HG02938 (cell line): ENCODE data around the gene SH3GL3.

Experiments
- ATAC-seq: cut with Tn5 transposase; IDR thresholded peaks from one replicate; pipeline ENCODE4 v1.9.1; 2021; ENCODE audit warnings: mild to moderate bottlenecking, moderate library complexity; ENCODE audit not compliant: unreplicated experiment

Gene SH3GL3

DNA sequence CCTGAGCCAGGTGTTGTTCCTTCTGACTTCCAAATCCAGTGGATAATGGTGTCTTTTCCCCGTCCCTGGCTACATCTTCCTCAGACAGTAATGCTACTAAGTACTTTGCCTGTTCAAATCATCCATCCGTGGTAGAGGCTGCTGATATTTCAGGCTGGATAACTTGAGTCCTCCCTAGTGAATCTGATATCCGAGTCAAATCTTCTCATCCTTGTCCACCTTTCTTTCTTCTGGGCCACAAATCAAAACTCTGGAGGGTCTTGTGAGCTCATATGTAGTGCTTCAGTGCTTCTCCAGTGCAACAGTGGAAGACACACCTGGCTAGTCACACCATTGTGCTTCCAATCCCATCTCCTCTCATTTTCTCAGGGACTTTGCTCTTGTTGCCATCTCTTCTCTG lies 11.2 kb downstream of the SH3GL3 start:
- no peak for ATAC-seq

DNA sequence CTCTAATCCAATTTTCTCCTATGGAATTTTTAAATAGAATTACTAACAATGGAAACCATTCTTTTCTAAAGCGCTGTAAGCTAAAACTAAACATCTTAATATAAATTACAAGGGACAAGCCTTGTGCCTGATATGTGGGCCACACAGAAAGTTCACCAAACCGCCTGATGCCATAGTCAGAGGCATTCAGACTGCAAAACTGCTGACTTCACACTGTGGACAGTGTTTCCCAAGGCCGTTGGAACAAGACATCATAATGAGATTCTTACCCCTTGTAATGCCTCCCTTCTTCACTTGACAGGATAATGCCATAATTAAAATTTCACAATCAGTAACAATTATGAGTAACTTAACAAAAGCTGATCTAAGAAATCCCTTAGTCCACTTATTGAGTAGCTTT lies 14.9 kb downstream of the SH3GL3 start:
- no peak for ATAC-seq

DNA sequence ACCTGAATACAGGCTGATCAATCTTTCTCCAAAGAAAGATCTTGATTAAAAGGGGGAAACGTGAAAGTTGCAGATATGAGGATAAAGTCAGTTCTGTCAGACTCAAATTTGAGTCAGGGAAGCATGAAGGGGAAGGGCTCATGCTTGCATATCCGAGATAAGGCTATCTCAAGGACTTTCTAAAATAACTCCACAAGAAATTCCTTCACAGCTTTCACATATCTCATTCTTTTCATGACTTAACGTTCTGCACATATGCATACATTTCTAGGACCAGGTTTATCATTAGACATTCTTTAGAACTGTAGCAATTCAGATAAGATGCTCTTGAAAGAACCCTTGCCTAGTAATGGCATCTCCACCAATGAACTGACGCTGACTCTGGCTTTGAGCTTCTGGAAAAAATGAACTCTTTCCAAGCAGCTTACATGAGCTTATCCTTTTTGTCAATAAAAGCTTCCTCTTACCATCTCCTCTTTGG lies 15.9 kb downstream of the SH3GL3 start:
- no peak for ATAC-seq

DNA sequence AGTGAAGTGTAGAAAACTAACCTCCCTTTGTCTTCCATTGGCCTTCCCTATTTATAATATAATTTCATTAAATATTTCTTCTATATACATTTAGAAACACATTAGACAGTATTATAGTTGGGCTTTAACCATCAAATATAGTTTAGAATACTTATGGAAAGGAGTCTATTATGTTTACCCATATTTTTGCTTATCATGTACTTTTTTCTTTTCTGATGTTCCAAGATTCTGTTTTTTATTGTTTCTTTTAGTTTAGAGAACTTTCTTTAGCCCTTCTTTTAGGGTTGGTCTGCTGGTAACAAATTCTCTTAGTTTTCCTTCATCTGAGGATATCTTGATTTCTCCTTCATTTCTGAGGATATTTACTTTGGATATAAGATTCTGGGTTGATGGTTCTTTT lies 23.7 kb downstream of the SH3GL3 start:
- ATAC-seq = no peak

DNA sequence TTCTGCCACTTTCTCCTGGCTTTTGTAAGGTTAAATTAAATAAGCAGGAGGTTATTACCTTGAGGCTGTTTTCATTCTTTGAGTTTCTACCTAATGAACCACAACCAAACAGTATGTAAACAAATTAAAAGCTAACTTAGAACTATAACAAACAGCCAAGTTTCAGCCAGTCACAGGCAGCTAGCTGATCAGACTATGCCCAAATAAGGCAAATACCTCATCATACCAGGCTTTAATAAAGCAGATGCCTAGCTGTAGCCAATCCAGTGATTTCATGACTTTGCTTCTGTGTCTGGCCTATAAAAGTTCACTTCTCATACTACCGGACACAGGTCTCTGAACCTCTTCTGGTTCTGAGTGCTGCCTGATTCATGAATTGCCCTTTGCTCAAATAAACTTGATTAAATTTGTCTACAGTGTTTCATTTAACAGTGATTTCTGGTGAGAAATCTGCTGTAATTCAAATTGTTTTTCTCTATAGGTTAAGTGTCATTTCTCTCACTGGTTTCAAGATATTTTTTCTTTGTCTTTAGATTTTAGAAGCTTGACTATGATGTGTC lies 24.2 kb downstream of the SH3GL3 start:
- ATAC-seq = no peak

DNA sequence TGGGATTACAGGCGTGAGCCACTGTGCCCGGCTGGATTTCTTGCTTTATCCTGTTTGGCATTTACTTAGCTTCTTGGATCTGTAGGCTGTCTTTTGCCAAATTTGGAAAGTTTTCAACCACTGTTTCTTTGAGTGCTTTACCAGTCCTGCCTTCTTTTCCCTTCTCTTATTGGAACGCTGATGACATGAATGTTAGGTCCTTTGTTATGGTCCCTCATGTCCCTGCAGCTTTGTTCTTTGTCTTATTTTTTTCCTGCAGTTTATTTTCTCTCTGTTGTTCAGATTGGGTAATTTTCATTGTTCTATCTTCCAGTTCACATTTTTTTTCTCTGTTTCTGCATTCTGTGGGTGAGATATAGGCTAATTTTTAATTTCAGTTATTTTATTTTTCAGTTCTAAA lies 25.0 kb downstream of the SH3GL3 start:
- ATAC-seq = no peak

DNA sequence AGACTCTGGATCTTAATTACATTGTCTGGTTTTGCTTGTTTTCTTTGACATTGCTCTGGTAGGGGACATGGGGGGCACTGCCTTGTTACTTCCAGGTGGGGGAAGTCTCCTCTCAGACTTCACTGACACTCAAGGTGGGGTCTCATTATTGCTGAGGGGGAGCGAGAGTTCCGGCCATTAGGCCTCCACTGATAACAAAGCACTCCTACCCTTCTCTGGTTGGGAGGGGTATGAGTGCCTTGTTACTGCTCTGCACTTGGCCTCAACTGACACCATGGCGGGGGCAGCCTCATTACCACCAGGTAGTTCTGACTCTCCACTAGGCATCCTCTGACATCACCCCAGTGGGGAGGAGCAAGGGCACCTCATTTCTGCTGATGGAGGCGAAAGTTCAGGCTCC lies 25.7 kb downstream of the SH3GL3 start:
- no peak for ATAC-seq

DNA sequence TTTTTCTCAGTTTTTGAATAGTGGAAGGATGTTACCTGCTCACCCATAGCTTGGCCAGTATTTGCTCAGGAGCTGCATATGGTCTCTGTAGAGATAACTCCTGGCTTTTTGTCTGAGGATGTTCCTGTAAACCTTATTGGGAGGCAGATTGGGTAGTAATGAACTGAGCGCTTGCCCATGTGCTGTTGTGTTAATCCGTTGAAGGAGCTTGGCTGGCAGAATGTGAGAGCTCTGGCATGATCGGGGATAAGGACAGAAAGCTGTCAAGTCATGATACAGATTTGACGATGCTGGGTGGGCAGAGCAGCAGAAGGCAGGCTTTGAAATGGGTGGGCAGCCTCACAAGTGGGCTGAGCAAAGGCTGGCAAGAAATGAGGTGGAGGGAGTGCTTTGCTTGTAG lies 27.4 kb downstream of the SH3GL3 start:
- no peak for ATAC-seq

DNA sequence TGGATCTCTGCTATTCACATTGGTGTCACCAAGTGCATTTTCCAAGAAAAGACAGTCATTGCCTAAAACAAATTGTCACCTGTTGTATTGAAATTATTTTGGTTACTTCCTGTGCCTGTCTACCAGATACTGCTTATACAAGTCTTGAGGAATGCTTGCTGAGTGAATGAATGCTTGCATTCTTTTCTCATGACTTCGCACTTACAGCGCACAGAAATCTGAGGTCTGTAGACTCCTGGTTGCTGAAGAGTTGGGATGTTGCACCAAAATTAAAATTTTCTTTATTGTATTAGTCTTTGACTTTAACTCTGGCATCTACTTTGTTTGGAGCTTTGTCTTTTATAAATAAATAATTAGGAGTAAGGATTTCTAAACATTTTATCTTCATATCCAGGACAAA lies 28.4 kb downstream of the SH3GL3 start:
- ATAC-seq = no peak

DNA sequence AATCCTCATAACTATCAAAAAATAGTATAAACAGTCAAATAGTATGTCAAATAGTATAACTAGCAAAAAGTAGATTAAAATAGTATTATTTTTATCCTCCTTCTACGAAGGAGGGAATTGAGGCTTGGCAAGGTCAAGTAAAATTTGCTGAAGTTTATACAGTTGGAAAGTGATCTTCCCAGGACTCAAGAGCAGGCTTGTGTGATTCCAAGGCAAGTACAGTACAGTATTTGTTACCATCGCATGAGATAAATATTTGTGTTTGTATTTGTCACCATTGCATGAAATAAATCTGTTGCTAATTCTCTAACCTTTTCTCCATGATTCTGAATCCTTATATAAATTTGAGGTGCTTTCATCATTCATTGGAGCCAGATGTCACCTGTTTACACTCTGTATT lies 28.9 kb downstream of the SH3GL3 start:
- ATAC-seq = no peak

DNA sequence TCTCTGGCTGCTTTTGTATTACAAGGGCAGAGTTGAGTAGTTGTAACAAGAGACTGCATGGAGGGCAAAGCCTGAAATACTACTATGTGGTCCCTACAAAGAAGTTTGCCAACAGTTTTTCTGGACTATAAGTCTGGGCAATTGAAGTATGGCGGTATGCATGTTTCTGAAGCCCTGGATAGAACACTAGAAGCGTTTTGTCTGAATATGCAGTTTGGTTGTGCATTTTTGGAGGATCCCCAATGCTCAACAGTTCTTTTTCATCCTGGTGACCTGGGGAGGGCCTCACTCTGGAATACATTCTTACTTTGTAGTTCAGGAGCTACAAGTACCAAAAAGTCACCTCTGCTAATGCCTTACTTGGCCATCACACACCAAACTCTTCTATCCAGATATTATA lies 29.6 kb downstream of the SH3GL3 start:
- no peak for ATAC-seq

DNA sequence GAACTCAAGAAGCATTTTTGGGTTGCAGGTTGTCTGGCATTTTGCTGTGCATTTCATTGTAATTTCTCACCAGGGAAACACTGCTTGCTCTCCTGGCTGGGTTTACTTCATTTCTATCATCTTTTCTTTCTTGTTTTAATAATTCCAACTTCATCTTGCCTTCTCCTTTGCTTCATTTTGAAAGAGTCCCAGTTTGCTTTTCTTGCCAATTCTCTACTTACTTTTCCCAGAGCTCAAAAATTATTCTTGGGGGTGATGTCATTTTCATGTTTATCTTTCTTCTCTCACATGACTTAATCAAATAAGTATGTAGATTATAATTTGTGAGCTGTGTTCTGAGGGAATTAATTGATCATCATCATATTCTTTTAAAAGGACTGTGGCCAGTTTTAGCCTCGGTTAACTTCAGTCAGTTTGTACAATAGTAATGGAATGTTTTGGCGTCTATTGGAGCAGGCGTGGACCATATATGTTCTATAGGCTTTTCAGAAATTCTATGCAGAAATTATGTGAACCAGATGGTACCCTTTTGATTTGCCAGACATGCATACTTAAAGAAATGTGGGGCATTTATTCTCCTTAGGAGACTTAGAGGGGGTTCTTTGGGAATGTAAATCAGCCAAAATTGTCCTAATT lies 30.1 kb downstream of the SH3GL3 start:
- ATAC-seq = no peak

DNA sequence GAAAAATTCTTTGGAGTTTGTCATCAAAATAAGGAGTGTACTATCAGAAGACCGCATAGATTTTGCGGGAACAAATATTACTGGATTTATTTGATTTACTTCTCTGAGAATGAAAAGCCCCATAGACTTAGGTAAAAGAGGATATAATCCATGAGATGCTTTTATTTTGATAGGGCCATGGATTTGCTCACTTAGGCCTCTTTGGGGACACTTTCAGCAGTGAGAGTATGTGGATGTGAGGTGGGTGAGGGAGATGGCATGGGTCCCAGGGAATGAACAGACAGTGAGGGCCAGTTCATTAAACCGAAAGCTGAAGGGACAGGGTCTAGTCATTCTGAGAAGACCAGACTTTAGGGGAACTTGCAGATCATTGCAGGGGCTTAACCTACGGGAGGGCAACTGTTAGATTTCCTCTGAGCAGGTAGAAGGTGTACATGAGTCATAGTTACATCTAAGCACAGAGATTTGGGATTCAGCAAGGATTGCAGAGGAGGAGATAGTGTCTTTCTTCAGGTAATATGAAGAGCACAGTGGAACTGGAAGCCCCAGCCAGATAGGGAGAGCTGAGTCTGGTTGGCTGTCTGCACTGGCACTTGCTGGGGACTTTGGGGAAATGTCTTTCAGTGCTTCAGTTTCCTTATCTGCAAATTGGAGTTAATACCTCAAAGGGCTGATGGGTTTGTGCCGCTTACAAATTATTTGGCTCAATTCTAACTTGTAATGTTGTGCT lies 30.8 kb downstream of the SH3GL3 start:
- no peak for ATAC-seq

DNA sequence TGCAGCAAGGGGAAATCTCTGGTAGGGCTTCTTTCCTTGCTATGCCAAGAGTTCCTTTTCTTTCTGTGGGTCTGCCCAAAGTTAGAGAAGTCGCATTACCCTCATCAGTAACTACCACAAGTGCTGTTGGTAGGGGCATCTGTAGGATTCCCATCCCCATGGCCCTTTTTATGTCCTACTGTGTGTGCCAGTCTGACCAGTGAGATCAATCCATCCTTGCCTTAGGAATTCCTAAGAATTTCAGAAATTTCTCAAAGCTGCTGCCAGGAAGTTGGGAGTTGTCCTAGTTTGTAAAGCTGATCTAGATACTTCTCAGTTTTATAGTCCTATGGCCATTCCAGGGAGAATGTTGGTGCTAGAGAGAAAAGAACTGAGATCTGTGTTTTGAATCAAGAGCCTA lies 36.5 kb downstream of the SH3GL3 start:
- ATAC-seq = no peak

DNA sequence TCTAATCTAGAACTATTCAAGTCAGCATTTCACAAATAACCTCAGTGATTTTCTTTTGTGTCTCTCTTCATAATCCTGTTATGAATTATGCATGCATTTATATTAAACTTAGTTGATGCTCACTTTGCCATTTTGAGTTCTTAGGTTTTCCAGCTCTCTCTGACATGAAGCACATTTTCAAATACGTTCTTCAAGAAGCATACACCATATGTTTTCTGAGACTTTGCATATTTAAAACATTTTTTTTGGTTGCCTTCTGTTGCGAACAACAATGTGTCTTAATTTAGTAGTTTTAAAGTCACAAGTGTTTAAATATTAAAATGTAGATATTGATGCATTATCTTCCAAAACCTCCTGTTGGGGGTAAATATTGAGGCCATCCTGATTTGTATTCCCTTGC lies 37.5 kb downstream of the SH3GL3 start:
- no peak for ATAC-seq

DNA sequence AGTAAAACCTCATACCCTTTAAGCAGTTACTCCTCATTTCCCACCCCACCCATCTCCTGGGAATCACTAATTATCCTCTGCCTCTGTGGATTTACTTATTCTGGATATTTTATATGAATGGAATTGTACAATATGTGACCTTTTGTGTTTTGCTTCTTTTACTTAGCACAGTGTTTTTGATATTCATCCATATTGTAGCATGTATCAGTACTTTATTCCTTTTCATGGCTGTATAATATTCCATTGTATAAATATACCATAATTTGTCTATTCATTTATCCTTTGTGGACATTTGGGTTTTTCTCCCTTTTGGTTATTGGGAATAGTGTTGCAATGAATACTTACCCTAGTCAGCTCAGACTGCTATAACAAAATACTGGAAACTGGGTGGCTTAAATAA lies 39.2 kb downstream of the SH3GL3 start:
- ATAC-seq = no peak

DNA sequence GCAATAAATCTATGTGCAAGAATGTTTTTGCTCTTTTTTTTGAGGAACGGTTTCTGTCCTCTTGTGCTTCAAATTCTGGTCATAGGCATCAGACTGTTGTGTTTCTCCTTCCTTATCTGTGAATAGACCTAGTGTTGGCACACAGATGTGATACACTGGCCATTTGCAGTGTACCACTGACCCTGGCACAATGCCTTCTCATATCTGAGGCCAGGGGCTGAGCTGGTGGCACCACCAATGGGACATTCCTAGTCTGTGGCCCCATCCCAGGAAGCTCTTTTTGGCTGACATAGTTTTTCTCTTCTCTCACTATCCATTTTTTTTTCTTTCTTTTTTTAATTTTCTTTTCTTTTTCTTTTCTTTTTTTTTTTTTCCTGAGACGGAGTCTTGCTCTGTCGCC lies 40.4 kb downstream of the SH3GL3 start:
- ATAC-seq = no peak

DNA sequence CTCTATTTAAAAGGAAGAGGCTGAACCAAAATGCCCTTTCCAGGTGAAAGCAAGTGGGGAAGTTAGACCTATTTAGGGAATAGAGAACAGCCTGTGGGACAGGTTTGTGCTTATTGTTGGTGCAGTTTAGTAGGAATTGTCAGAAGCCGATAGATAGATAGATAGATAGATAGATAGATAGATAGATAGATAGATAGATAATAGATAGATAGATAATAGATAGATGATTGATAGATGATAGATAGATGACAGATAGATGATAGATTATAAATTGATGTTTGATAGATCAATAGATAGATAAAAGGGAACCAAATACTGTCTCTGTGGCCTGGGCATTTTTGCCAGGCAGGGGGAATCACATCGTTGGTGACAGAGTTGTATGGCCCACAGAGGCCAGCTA lies 42.5 kb downstream of the SH3GL3 start:
- no peak for ATAC-seq

DNA sequence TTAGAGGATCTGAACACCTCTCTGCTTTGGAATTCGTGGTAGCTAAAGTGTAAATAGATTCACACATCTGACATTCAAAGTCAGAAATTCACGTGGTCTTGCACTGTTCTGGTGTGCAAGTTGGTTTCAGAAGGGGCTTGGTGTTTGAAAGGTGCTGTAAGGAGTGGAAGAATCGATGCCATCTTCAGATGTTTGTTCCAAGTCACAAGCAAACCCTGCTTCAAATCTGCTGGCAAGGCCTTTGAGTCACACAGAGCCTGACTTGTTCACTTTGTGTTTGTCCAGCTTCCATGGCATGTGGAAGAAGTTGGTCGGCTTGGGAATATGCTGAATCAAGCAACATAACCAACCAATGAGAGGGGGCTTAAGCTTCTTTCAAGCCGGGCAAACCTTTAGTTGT lies 44.3 kb downstream of the SH3GL3 start:
- no peak for ATAC-seq

DNA sequence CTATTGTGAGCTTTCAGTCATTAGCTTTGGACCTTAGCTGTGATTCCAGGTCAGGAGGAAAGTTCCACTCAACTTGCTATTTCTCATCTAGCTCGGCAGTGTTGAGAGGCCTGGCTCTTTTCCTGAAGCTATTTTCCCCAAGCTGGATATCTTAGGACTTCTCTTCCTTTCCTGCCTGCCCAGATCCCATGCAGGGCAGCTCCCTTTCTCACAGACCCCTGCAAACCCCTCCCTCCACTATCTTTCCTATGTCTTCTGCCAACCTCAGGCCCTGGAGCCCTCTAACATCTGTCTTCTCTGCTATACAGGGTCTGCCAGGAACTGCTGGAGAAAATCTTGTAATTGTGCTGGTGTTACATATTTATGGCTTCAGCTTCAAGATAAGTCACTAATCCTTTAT lies 49.6 kb downstream of the SH3GL3 start:
- no peak for ATAC-seq

DNA sequence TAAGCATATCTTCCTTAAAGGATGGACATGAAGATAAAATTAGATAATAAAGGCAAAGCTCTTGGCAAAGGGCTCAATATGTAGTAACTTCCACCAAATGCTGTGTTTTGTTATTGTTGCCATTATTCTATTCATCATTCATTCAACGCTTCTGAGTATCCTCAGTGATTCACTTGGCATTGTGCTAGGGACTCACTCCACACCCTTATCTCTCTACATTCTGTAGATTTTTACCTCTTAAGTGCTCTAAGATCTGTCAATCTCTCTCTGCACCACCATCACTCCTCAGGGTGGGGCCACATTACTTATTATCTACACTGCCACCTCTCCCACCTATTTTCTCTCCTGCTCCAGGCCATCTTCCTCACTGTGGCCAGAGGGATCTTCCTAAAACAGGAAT lies 51.2 kb downstream of the SH3GL3 start:
- no peak for ATAC-seq

DNA sequence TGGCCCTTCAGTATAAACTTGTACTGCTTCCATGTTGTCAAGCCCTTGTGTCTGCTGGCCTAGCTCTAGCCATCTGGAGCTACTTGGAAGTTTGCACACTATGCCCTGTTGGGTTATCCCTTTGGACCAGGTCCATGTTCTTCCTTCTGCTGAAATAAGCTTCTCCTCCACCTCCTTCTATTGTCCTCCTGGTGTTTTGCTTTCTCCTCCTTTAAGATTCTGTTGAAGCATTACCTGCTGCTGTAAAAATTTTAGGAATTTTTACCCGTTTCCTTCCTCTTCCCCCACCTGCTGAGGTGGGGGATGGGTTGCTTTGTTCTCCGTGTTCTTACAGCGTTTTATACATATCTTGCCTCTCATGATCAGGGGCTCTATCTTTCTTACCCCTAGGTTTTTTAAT lies 51.7 kb downstream of the SH3GL3 start:
- no peak for ATAC-seq

DNA sequence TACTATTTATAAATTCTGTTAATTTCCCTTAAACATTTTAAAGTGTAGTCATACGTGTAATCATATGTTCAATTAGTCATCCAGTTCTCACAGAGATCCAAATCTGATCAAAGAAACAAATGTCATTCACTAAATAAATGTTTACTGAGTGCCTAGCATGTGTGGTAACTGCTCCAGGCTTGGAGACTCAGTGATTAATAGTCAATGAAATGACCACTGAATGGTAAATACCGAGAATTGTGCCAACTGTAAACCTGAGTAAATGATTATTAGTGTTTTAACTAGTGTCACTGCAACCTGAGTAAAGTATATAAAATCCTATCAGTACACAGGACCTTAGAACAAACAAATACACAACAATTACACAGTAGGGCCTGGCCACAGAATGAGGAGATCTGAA lies 52.3 kb downstream of the SH3GL3 start:
- no peak for ATAC-seq
